WERI-Rb-1 (cell line): ENCODE results near the gene DRAXIN.
A peak's percentile ranks its signal among the peaks of the same experiment; 100 is the strongest.

Experiments used
- DNase-seq: peaks from one replicate; pipeline ENCODE4 v3.0.0-alpha.2; 2020
- H3K27ac ChIP-seq: fragments of 250-450 bp; sonication (Bioruptor Pico); 2 replicates; pipeline ENCODE4 v1.5.1; 2020; ENCODE audit warnings: mild to moderate bottlenecking, moderate library complexity
- H3K27me3 ChIP-seq: fragments of 250-450 bp; sonication (Bioruptor Pico); 2 replicates; pipeline ENCODE4 v1.5.1; 2021; ENCODE audit warnings: mild to moderate bottlenecking, low read depth, moderate library complexity; ENCODE audit not compliant: insufficient read depth, severe bottlenecking
- H3K36me3 ChIP-seq: fragments of 250-450 bp; sonication (Bioruptor Pico); 2 replicates; pipeline ENCODE4 v1.5.1; 2020; ENCODE audit warnings: mild to moderate bottlenecking, moderate library complexity
- H3K4me3 ChIP-seq: 2 replicates; pipeline ENCODE4 v1.5.1; 2011; ENCODE audit warnings: low read depth, mild to moderate bottlenecking, control low read depth, low read length
- H3K9me3 ChIP-seq: fragments of 250-450 bp; sonication (Bioruptor Pico); 2 replicates; pipeline ENCODE4 v1.5.1; 2021; ENCODE audit warnings: mild to moderate bottlenecking, moderate library complexity; ENCODE audit not compliant: severe bottlenecking
- TF ChIP-seq, protein P1 (sequence below): IDR thresholded peaks from 2 replicates; pipeline ENCODE4 v1.5.1; 2011; ENCODE audit warnings: low read depth, mild to moderate bottlenecking, control low read depth, inconsistent platforms, low read length

The DRAXIN gene

DNA sequence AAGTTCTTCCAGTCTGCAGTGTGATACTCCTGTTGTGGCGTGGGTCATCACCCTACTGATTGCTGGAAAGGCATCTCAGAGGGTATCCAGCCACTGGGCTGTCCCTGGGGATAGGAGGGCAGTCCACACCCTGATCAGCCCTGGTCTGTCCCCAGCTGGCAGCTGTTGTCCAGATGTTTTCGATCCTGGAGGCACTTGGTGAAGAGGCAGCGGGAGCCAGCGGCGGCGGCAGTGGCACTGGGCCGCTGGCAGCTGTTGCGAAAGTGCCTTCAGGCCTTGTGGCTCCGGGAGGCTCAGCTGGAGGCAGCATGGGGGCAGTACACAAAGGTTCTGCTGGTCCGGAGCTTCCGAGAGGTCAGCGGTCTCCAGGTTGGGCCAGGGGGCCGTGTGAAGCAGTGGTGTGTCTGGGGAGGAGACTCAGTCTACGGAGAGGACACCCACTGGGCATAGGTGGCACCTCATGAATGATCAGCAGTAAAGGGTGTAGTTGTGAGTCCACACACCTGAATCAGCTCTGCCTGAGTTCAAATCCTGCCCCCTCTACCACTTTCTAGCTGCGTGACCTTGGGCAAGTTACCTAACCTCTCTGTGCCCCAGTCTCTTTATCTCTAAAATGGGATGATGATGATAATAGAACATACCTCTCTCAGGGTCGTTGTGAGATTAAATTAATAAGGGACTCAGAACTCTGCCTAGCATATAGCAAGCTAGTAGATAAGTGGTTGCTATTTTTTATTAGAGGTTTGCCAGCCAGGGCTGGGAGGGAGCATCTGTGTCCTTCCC lies 76.6 kb downstream of the DRAXIN start:
- TF ChIP-seq, protein P1, sequence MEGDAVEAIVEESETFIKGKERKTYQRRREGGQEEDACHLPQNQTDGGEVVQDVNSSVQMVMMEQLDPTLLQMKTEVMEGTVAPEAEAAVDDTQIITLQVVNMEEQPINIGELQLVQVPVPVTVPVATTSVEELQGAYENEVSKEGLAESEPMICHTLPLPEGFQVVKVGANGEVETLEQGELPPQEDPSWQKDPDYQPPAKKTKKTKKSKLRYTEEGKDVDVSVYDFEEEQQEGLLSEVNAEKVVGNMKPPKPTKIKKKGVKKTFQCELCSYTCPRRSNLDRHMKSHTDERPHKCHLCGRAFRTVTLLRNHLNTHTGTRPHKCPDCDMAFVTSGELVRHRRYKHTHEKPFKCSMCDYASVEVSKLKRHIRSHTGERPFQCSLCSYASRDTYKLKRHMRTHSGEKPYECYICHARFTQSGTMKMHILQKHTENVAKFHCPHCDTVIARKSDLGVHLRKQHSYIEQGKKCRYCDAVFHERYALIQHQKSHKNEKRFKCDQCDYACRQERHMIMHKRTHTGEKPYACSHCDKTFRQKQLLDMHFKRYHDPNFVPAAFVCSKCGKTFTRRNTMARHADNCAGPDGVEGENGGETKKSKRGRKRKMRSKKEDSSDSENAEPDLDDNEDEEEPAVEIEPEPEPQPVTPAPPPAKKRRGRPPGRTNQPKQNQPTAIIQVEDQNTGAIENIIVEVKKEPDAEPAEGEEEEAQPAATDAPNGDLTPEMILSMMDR = no peak

DNA sequence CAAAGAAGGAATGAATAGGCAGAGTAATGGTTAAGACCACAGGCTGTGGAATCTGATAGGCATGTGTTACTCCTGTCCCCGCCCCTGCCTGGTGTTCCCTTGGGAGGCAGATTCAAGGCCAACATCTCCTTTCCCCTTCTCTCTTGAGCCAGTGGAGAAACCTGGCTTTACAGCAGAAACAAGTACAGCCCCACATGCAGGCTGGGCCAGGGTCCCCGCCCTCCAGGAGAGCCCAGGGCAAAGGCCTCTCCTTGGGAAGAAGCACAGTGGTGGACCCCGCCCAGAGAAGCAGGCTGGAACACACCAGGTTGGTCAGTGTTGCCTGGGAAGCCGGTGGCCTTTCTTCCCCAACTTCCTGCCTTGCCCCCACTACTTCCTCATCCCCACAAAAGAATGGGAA lies 77.3 kb downstream of the DRAXIN start:
- Histone ChIP-seq H3K9me3 (no peaks in the 10 kb centered on the region), H3K27me3 (no peaks in the 10 kb centered on the region), H3K27ac (no peak overlapping the region), H3K36me3 (no peaks in the 10 kb centered on the region), H3K4me3 (no peak overlapping the region)
- TF ChIP-seq, protein P1 = no peak
- DNase-seq = no peak

More for the DNA sequence above, 76.6 kb downstream of the DRAXIN start:
- H3K27me3 ChIP-seq = no peaks in the 10 kb centered on the region
- H3K9me3 ChIP-seq = no peaks in the 10 kb centered on the region
- DNase-seq = no peak
- H3K27ac ChIP-seq = no peak overlapping the region
- no peaks in the 10 kb centered on the region for H3K36me3 ChIP-seq
- no peak overlapping the region for H3K4me3 ChIP-seq

DNA sequence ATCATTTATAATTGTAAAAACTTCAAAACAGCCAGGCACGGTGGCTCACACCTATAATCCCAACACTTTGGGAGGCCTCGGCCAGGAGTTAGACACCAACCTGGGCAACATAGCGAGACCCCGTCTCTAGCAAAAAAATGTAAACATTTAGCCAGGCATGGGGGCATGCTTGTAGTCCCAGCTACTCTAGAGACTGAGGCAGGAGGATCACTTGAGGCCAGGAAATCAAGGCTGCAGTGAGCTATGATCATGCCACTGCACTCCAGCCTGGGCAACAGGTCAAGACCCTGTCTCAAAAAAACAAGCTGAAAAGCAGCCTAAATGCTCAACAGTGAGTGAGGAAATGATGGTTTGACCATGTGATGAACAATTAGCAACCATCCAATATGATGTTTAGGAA lies 77.8 kb downstream of the DRAXIN start:
- Histone ChIP-seq H3K27me3 (no peaks in the 10 kb centered on the region), H3K4me3 (no peak overlapping the region), H3K36me3 (no peaks in the 10 kb centered on the region), H3K27ac (no peak overlapping the region), H3K9me3 (no peaks in the 10 kb centered on the region)
- no peak for DNase-seq
- TF ChIP-seq, protein P1 = no peak

DNA sequence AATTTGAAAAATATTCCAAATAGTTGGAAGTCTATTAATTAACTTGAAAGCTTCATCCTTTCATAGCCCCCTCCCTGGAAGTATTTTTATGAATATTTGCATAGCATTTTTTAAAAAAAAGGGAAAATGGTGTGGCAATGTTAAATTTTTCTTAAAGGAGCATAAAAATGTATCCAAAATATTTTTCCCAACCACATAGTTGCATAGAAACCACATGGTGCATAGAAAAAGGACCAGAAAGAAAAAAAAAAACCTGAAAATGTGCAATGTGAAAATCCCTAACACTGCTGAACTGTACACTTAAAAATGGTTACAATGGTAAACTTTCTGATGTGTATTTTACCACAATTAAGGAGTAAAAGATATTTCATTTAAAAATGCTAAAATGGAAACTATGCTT lies 78.5 kb downstream of the DRAXIN start:
- Histone ChIP-seq H3K27ac (no peak overlapping the region), H3K27me3 (no peaks in the 10 kb centered on the region), H3K4me3 (no peak overlapping the region), H3K9me3 (no peaks in the 10 kb centered on the region), H3K36me3 (no peaks in the 10 kb centered on the region)
- TF ChIP-seq, protein P1 = no peak
- DNase-seq = no peak

DNA sequence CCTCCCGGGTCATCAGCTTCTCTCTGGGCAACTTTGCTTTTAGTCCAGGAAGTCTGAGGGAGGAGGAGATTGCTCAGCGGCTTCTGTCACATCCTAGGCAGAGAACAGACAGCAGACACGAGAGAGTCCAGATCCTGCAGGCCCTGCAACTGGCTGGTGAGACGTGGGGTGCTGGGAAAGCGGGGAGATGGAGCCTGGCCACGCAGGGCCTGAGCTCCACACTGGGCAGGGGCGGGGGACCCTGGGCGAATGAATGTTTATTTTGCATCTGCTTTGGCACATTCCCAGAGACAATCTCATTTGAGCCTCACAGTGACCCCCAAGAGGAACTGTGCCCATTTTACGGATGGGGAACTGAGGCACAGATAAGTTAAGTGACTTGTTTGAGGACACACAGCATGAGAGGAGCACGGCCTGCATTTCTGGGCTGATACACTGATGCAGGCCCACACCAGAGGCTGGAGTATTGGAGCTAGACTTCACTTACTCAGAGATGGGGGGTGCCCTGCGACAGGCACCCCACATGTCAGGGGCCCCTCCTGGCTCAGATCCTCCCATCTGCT lies 80.1 kb downstream of the DRAXIN start:
- Histone ChIP-seq H3K4me3 (no peak overlapping the region), H3K36me3 (no peaks in the 10 kb centered on the region), H3K27ac (no peak overlapping the region), H3K9me3 (no peaks in the 10 kb centered on the region), H3K27me3 (no peaks in the 10 kb centered on the region)
- TF ChIP-seq, protein P1 = no peak
- no peak for DNase-seq

DNA sequence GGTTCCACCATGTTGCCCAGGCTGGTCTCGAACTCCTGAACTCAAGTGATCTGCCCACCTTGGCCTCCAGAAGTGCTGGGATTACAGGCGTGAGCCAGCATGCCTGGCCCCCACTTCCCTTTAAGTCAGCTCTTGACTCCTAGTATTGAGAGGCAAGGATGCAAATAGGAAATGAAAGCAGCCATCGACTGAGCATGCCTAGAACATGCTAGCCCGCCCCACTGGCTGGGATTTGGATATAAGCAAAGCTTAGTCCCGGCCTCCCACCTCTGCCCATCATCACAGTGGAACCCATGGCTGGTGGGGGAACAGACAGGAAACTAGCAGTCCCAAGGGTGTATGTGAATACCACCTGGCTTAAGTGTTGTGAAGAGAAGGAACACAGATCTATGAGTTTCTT lies 80.9 kb downstream of the DRAXIN start:
- DNase-seq = peak; percentile 53
- no peak overlapping the region for H3K27ac ChIP-seq

More for the DNA sequence above, 80.9 kb downstream of the DRAXIN start:
- no peaks in the 10 kb centered on the region for H3K27me3 ChIP-seq
- H3K36me3 ChIP-seq = no peaks in the 10 kb centered on the region
- H3K4me3 ChIP-seq = no peak overlapping the region
- TF ChIP-seq, protein P1 = no peak
- H3K9me3 ChIP-seq = no peaks in the 10 kb centered on the region
